ENCODE measurements around the gene THEMIS2. TPM values are rescaled to one million over a fixed set of nuclear protein-coding genes. Genes with fewer than 3 reads are reported as not detected.

THEMIS2 gene
- total and polyA plus RNA-seq, 2 experiments from 2014 or later, result 8.1 to 32.4 TPM

- TF ChIP-seq, protein P1, sequence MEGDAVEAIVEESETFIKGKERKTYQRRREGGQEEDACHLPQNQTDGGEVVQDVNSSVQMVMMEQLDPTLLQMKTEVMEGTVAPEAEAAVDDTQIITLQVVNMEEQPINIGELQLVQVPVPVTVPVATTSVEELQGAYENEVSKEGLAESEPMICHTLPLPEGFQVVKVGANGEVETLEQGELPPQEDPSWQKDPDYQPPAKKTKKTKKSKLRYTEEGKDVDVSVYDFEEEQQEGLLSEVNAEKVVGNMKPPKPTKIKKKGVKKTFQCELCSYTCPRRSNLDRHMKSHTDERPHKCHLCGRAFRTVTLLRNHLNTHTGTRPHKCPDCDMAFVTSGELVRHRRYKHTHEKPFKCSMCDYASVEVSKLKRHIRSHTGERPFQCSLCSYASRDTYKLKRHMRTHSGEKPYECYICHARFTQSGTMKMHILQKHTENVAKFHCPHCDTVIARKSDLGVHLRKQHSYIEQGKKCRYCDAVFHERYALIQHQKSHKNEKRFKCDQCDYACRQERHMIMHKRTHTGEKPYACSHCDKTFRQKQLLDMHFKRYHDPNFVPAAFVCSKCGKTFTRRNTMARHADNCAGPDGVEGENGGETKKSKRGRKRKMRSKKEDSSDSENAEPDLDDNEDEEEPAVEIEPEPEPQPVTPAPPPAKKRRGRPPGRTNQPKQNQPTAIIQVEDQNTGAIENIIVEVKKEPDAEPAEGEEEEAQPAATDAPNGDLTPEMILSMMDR (conservative IDR thresholded peaks at IDR 0.05; ENCODE audit: low read depth in 2 of 2), result no peak
- TF ChIP-seq ZNF462 (CRISPR knock-in tag; IDR thresholded peaks at IDR 0.05), result no peak
- no peak for TF ChIP-seq STAT1 (IDR thresholded peaks at IDR 0.05; ENCODE audit: unreplicated experiment)
- no peak for TF ChIP-seq NANOG (IDR thresholded peaks at IDR 0.05; ENCODE audit: borderline replicate concordance)
- no peak for TF ChIP-seq EZH2 (IDR thresholded peaks at IDR 0.05; ENCODE audit: low read depth, unreplicated experiment)
- no peak for TF ChIP-seq POLR2AphosphoS5 (IDR thresholded peaks at IDR 0.05; ENCODE audit: low read depth)
- TF ChIP-seq JUNB (IDR thresholded peaks at IDR 0.05; ENCODE audit: unreplicated experiment), result no peak
Observed at GRCh38 chr1:27865821-27866220, 6.5 kb upstream of the THEMIS2 start (continued).

GRCh38 chr1:27868556-27868931 lies 3.8 kb upstream of the THEMIS2 start:
- peak overlapping the region; percentile 94 for H2AFZ ChIP-seq
- no peak for ATAC-seq
- TF ChIP-seq EZH2 (IDR thresholded peaks at IDR 0.05; ENCODE audit: low read depth, unreplicated experiment) (no peak), POLR2AphosphoS5 (IDR thresholded peaks at IDR 0.05; ENCODE audit: low read depth) (no peak), CREB1 (CRISPR knock-in tag; IDR thresholded peaks at IDR 0.05; ENCODE audit: low read depth) (no peak), ZNF331 (CRISPR knock-in tag; IDR thresholded peaks at IDR 0.05; ENCODE audit: low read depth) (no peak), EZH2phosphoT487 (IDR thresholded peaks at IDR 0.05; ENCODE audit: unreplicated experiment) (no peak), NANOG (IDR thresholded peaks at IDR 0.05; ENCODE audit: borderline replicate concordance) (no peak), ZNF114 (CRISPR knock-in tag; IDR thresholded peaks at IDR 0.05) (no peak), STAT1 (IDR thresholded peaks at IDR 0.05; ENCODE audit: unreplicated experiment) (no peak), JUNB (IDR thresholded peaks at IDR 0.05; ENCODE audit: unreplicated experiment) (no peak)
- TF ChIP-seq, protein P1 (conservative IDR thresholded peaks at IDR 0.05; ENCODE audit: low read depth in 2 of 2), result no peak
- TF ChIP-seq, protein P2, sequence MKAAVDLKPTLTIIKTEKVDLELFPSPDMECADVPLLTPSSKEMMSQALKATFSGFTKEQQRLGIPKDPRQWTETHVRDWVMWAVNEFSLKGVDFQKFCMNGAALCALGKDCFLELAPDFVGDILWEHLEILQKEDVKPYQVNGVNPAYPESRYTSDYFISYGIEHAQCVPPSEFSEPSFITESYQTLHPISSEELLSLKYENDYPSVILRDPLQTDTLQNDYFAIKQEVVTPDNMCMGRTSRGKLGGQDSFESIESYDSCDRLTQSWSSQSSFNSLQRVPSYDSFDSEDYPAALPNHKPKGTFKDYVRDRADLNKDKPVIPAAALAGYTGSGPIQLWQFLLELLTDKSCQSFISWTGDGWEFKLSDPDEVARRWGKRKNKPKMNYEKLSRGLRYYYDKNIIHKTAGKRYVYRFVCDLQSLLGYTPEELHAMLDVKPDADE (IDR thresholded peaks at IDR 0.05), result no peak

More at GRCh38 chr1:27868556-27868931, 3.8 kb upstream of the THEMIS2 start:
- no peak overlapping the region for H3K4me2 ChIP-seq
- no peaks in the 10 kb centered on the region for H3K9me3 Mint-ChIP-seq
- no peaks in the 10 kb centered on the region; the same call in 2 of the 3 replicates for H3K36me3 Mint-ChIP-seq (ENCODE audit: low read depth)
- H3F3A ChIP-seq (replicated peaks; ENCODE audit: low read depth), result 0 out of 2 replicates have a peak, but pooled peaks cover 4% of the 10 kb centered on the region
- no peak overlapping the region for H3K27ac ChIP-seq (ENCODE audit: low read depth)
- no peak for DNase-seq (ENCODE audit: low spot score)
- H3K9me2 ChIP-seq (ENCODE audit: insufficient read depth), result no peaks in the 10 kb centered on the region
- H3K36me3 ChIP-seq (ENCODE audit: insufficient read depth), result no peaks in the 10 kb centered on the region
- H3K27me3 ChIP-seq (ENCODE audit: insufficient read depth), result no peaks in the 10 kb centered on the region
- no peak overlapping the region for H3K27ac Mint-ChIP-seq
- no peak overlapping the region for H3K4me3 ChIP-seq
- H3K4me3 Mint-ChIP-seq, result no peak overlapping the region
- peaks cover 4% of the 10 kb centered on the region for H3K4me1 Mint-ChIP-seq
- no peaks in the 10 kb centered on the region for H3K79me2 ChIP-seq (replicated peaks; ENCODE audit: insufficient read depth)
- H4K20me1 ChIP-seq (replicated peaks; ENCODE audit: insufficient read depth), result no peaks in the 10 kb centered on the region
- H3K27me3 Mint-ChIP-seq (ENCODE audit: insufficient read depth, low read depth, poor library complexity), result peaks cover 3% of the 10 kb centered on the region
- H3K4me1 ChIP-seq (ENCODE audit: insufficient read depth), result no peaks in the 10 kb centered on the region
